K562 (cell line): ENCODE data around the gene TF. TPM values are rescaled to one million over a fixed set of nuclear protein-coding genes. Genes with fewer than 3 reads are reported as not detected.
"Not testable (repeated sequence)": the region's sequence is repeated elsewhere in the genome, so short reads cannot be mapped to it uniquely, and the experiment has no call there.

ENCODE experiments used
- ATAC-seq: fragments of 200-7000 bp; cut with Tn5 transposase; 3 replicates; pipeline ENCODE4 v1.9.1; 2020; ENCODE audit warnings: moderate library complexity
- BruUV-seq: library from RNA; stranded (reverse); fragments of 400-500 nt; replicated peaks from 2 replicates; lab custom pipeline; 2021; lab: Mats Ljungman, UMichigan
- CTCF ChIA-PET: fragments of 300-600 bp; formaldehyde crosslinking; extraction: SDS; loops from one replicate; lab custom pipeline; 2021; ENCODE audit warnings: low intra/inter-chr PET ratio; lab: Yijun Ruan, JAX
- POLR2A ChIA-PET: fragments of 300-600, 350-650 bp; sonication (Branson Sonifier 250); formaldehyde crosslinking; extraction: SDS; loops from one replicate; lab custom pipeline; 2021; ENCODE audit warnings: antibody characterized with exemption, inconsistent platforms; lab: Yijun Ruan, JAX
- DNase-seq, 4 experiments: peaks; one replicate each; pipeline versions ENCODE4 v3.0.0 to v3.0.0-alpha.2; 2011 to 2018; ENCODE audit warnings: low spot score in 3 of 4, mixed read lengths in 3 of 4; ENCODE audit errors: extremely low read depth in 1 of 4
- FAIRE-seq: peaks from 2 replicates; lab custom pipeline; 2011; peaks lifted over from hg19 to GRCh38; lab: Jason Lieb, UNC
- H2AFZ ChIP-seq: 2 replicates; pipeline ENCODE4 v1.6.0; 2011; ENCODE audit warnings: low read depth, low read length, control low read depth, inconsistent platforms
- H3K27ac ChIP-seq: fragments of 200-600 bp; 3 replicates; pipeline ENCODE4 v1.8.0; 2011; ENCODE audit warnings: low read depth, mild to moderate bottlenecking, control low read depth, inconsistent platforms, low read length, moderate library complexity, mixed read lengths; ENCODE audit errors: extremely low read depth
- H3K27me3 ChIP-seq, 2 experiments: fragments of 300-600 bp in 1 of 2; 2 replicates in 1 of 2; 3 replicates in 1 of 2; pipeline versions ENCODE4 v1.6.0 to v1.8.0; 2011; ENCODE audit warnings: inconsistent platforms in 2 of 2, low read length in 2 of 2, mild to moderate bottlenecking in 1 of 2, mixed read lengths in 1 of 2, moderate library complexity in 1 of 2; ENCODE audit not compliant: control insufficient read depth in 2 of 2, insufficient read depth in 2 of 2
- H3K36me3 ChIP-seq: fragments of 300-600 bp; 3 replicates; pipeline ENCODE4 v1.8.0; 2011; ENCODE audit warnings: mild to moderate bottlenecking, low read length, inconsistent platforms; ENCODE audit not compliant: control insufficient read depth, insufficient read depth
- H3K4me1 ChIP-seq, 2 experiments: fragments of 200-600 bp in 1 of 2; replicated peaks in 1 of 2; 2 replicates in 1 of 2; 3 replicates in 1 of 2; pipeline versions ENCODE4 v1.5.1 to v1.8.0; 2011; ENCODE audit warnings: inconsistent platforms in 2 of 2, low read length in 2 of 2, mild to moderate bottlenecking in 1 of 2, mixed read lengths in 1 of 2, moderate library complexity in 1 of 2; ENCODE audit not compliant: control insufficient read depth in 2 of 2, insufficient read depth in 2 of 2
- H3K4me2 ChIP-seq: 2 replicates; pipeline ENCODE4 v1.6.1; 2011; ENCODE audit warnings: low read length, control low read depth, inconsistent platforms, mixed read lengths; ENCODE audit not compliant: insufficient read depth
- H3K4me3 ChIP-seq: fragments of 200-600 bp; sonication (generic), shearing (Covaris generic); 2 replicates; pipeline ENCODE4 v1.5.1; 2016; ENCODE audit warnings: control low read depth, inconsistent platforms
- H3K79me2 ChIP-seq: fragments of 200-600 bp; 3 replicates; pipeline ENCODE4 v1.8.0; 2011; ENCODE audit warnings: low read length, inconsistent platforms; ENCODE audit not compliant: control insufficient read depth, insufficient read depth
- H3K9ac ChIP-seq, 2 experiments: 2 replicates each; pipeline versions ENCODE4 v1.6.0 to v1.6.1; 2011; ENCODE audit warnings: low read depth in 2 of 2, low read length in 2 of 2, control low read depth in 1 of 2, inconsistent platforms in 1 of 2, mild to moderate bottlenecking in 1 of 2, mixed read lengths in 1 of 2; ENCODE audit not compliant: insufficient read depth in 1 of 2
- H3K9me1 ChIP-seq: one replicate; pipeline ENCODE4 v1.6.0; 2011; ENCODE audit warnings: inconsistent platforms, mild to moderate bottlenecking, low read length, moderate library complexity; ENCODE audit not compliant: control insufficient read depth, insufficient read depth
- H3K9me3 ChIP-seq: replicated peaks from 2 replicates; pipeline ENCODE4 v1.5.1; 2011; ENCODE audit warnings: low read depth, low read length, inconsistent platforms; ENCODE audit not compliant: control insufficient read depth, insufficient read depth
- H4K20me1 ChIP-seq: replicated peaks from 2 replicates; pipeline ENCODE4 v1.6.1; 2011; ENCODE audit warnings: low read length, inconsistent platforms, mixed read lengths; ENCODE audit not compliant: control insufficient read depth, insufficient read depth
- KAT2B ChIP-seq: IDR thresholded peaks from one replicate; pipeline ENCODE4 v1.6.1; 2012; ENCODE audit warnings: low read depth, mild to moderate bottlenecking, control low read depth, inconsistent platforms, low read length, moderate library complexity
- TAL1 ChIP-seq: fragments of 450-650 bp; IDR thresholded peaks from 2 replicates; pipeline ENCODE4 v1.6.1; 2016; ENCODE audit warnings: mild to moderate bottlenecking
- WGBS: fragments of 100-300 bp; shearing (Covaris generic); methylation state at CpG from one replicate; pipeline ENCODE4 v1.1.6; 2016; ENCODE audit warnings: low coverage, mixed read lengths; ENCODE audit not compliant: insufficient coverage; ENCODE audit errors: missing lambda C conversion rate; 5-methylcytosine and 5-hydroxymethylcytosine counted together
- in situ Hi-C: fragments of 300-500 bp; cut with MboI; formaldehyde crosslinking; loops from 4 replicates; pipeline ENCODE4 v1.15.0; 2018; ENCODE audit warnings: inconsistent platforms, mixed read lengths
- intact Hi-C: fragments of 100-400 bp; cut with micrococcal nuclease; formaldehyde crosslinking; loops from 2 replicates; pipeline ENCODE4 v1.14.2; 2022
- polyA plus RNA-seq, 8 experiments: library from polyadenylated mRNA; depleted of rRNA in 4 of 8; stranded (reverse) in 5 of 8; unstranded in 3 of 8; fragments of >200 nt; fragmentation: Nextera tagmentation in 2 of 8; fragmentation: Illumina TruSeq in 1 of 8; extraction: Ambion mirVana in 2 of 8; extraction: Trizol in 1 of 8; gene quantifications; 2 replicates each; pipeline versions ENCODE4 v1.2.1 to v1.2.3, GENCODE V29; 2011 to 2014; ENCODE audit warnings: inconsistent platforms in 1 of 8, missing spikeins in 1 of 8
- total RNA-seq, 7 experiments: library from RNA; depleted of rRNA in 6 of 7; stranded (reverse); fragments of >200 nt in 6 of 7; fragmentation: Illumina TruSeq in 2 of 7; extraction: Trizol in 2 of 7; gene quantifications; 2 replicates each; pipeline versions ENCODE4 v1.2.1 to v1.2.3, GENCODE V29; 2011 to 2021; ENCODE audit warnings: low replicate concordance in 1 of 7

TF gene
- total and polyA plus RNA-seq, 9 of the 15 experiments (the other 6 are each of a cell fraction or from before 2014, with no cell fraction given) = 0.09 to 9.2 (median 3.1) TPM

DNA sequence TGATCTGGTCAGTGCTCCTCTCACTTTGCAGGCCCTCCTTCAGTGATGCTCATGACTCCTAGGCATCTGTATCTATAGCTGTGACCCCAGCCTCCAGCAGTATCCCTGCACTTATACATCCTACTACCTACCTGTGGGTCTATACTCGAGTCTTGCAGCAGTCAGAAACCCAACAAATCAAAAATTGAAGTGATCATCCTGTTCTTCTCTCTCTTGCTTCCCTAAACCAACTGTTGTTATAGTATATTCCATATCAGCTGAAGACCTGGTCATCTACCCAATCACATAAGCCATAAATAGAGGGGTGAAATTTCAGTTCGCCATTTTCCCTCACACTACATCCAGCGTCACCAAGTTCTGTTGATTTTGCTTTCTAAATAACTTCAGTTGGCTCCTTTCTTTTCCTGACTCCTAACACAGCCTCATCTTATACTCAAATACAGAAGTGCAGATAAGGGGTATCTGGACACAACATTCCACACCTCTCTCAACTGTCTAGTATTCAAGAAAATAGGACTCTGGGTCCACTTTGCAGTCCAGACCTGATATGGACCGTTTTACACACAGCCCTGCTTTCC is 33.5 kb downstream of the TF start:
- Histone ChIP-seq H3K36me3 (no peaks in the 10 kb centered on the region), H2AFZ (peak overlapping the region; percentile 76; the same call in 1 of the 2 replicates), H3K4me3 (no peak overlapping the region), H3K79me2 (no peaks in the 10 kb centered on the region), H3K4me2 (0 out of 2 replicates have a peak overlapping the region, but pooled peaks have one; percentile 11), H3K4me1 (peaks cover 4 to 6% of the 10 kb centered on the region in 2 experiments; a peak in 4 of 5 replicates), H3K27ac (no peak overlapping the region), H3K9me1 (peaks cover 2% of the 10 kb centered on the region), H4K20me1 (no peaks in the 10 kb centered on the region), H3K9ac (no peak overlapping the region), H3K27me3 (peaks cover 0 to 13% of the 10 kb centered on the region in 2 experiments; a peak in 2 of 5 replicates), H3K9me3 (no peaks in the 10 kb centered on the region)
- BruUV-seq = no TSS peak
- ChIA-PET POLR2A (no interaction called here), CTCF (no interaction called here)
- 3% methylated on average over 4 of the region's 4 CpGs for WGBS
- in situ Hi-C loops (no loop called here), intact Hi-C loops (no loop called here)
- no peak for DNase-seq
- no peak for ATAC-seq
- TF ChIP-seq TAL1 (0 out of 2 replicates have a peak, but pooled peaks have one; percentile 17), KAT2B (no peak)
- FAIRE-seq = no peak

DNA sequence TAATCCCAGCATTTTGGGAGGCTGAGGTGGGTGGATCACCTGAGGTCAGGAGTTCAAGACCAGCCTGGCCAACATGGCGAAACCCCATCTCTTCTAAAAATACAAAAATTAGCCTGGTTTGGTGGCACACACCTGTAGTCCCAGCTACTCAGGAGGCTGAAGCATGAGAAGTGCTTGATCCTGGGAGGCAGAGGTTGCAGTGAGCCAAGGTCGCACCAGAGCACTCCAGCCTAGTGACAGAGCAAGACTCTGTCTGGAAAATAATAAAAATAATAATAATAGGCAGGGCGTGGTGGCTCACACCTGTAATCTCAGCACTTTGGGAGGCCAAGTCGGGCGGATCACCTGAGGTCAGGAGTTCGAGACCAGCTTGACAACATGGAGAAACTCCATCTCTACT is 34.6 kb downstream of the TF start:
- POLR2A ChIA-PET, H3K36me3 ChIP-seq, H3K79me2 ChIP-seq, H3K9ac ChIP-seq, FAIRE-seq, CTCF ChIA-PET, H3K4me2 ChIP-seq, intact Hi-C loops, H3K4me1 ChIP-seq, H3K9me3 ChIP-seq, DNase-seq, H3K9me1 ChIP-seq, BruUV-seq, H3K27me3 ChIP-seq, in situ Hi-C loops, ATAC-seq, H3K4me3 ChIP-seq, H4K20me1 ChIP-seq, H2AFZ ChIP-seq, H3K27ac ChIP-seq: not testable (repeated sequence)
- 16% methylated on average over 6 of the region's 6 CpGs for WGBS
